ENCODE data around the gene GRIK4. TPM values are rescaled to one million over a fixed set of nuclear protein-coding genes. Genes with fewer than 3 reads are reported as not detected.

GRIK4 gene
- total RNA-seq, 1 donor from 2014 or later = 2.2 TPM

DNA sequence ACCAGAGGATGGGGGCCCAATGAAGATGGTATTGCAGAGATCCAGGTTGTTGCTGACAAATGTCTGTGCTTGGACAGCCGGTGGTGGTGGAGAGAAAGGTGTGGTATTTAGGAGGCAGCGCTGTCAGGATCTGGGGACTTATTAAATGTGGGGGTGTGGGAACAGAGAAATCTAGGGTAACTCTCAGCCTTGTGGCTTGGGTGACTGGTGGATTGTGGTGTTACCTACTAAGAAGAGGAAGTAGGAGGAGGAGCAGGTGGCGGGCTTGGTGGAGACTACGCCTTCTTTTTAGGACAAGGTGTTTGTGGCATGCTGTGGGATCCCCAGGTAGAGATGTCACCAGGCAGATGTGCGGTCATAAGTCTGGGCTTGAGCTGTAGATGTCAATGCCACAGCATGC, 144.0 kb downstream of the GRIK4 start:
- H3K27ac Mint-ChIP-seq = no peak overlapping the region
- H3K4me3 Mint-ChIP-seq = no peak overlapping the region
- TF ChIP-seq, protein P1, sequence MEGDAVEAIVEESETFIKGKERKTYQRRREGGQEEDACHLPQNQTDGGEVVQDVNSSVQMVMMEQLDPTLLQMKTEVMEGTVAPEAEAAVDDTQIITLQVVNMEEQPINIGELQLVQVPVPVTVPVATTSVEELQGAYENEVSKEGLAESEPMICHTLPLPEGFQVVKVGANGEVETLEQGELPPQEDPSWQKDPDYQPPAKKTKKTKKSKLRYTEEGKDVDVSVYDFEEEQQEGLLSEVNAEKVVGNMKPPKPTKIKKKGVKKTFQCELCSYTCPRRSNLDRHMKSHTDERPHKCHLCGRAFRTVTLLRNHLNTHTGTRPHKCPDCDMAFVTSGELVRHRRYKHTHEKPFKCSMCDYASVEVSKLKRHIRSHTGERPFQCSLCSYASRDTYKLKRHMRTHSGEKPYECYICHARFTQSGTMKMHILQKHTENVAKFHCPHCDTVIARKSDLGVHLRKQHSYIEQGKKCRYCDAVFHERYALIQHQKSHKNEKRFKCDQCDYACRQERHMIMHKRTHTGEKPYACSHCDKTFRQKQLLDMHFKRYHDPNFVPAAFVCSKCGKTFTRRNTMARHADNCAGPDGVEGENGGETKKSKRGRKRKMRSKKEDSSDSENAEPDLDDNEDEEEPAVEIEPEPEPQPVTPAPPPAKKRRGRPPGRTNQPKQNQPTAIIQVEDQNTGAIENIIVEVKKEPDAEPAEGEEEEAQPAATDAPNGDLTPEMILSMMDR (IDR thresholded peaks at IDR 0.05; ENCODE audit: unreplicated experiment) = no peak
- peaks cover 42% of the 10 kb centered on the region for H3K27me3 Mint-ChIP-seq (ENCODE audit: low read depth)
- peaks cover 4% of the 10 kb centered on the region for H3K9me3 Mint-ChIP-seq
- DNase-seq (ENCODE audit: low spot score in 2 of 2, unreplicated experiment in 2 of 2) = no peak
- H3K4me1 Mint-ChIP-seq = no peaks in the 10 kb centered on the region
- H3K36me3 Mint-ChIP-seq = no peaks in the 10 kb centered on the region

DNA sequence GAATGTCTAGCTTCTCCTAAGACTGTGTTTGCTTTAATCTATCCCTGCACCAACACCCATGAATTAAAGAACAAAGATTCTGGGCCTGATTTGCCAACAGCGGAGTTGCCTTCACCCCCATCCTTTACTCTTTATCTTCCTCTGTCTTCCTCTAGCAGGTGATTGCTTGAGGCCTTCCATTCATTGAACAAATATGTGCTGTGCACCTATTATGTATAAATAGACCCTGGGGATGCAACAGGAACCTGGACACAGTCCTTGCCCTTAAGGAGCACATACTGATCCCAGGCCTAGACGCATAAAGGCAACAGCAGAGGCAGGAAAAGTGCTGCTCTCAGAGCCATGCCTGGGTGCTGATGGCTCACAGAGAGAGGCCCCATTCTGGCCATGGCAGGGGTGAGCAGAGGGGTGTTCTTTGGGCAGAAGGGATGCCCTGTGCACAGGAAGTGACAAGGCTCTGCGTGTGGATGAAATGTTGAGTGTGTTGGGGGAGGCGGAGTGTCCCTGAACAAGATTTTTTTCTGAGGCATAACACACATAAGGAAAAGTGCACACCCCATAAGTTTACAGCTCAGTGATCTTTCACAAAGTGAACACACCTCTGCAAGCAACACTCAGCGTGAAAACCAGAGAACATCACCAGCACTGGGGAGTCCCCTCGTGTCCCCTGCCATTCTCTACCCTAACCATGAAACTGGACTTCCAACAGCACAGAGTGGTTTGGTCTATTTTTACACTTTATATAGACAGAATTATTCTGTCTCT, 145.9 kb downstream of the GRIK4 start:
- TF ChIP-seq, protein P1 (IDR thresholded peaks at IDR 0.05; ENCODE audit: unreplicated experiment) = no peak
- peaks cover 32% of the 10 kb centered on the region for H3K27me3 Mint-ChIP-seq (ENCODE audit: low read depth)
- H3K4me1 Mint-ChIP-seq = no peaks in the 10 kb centered on the region
- H3K27ac Mint-ChIP-seq = no peak overlapping the region
- no peak overlapping the region for H3K4me3 Mint-ChIP-seq
- peaks cover 4% of the 10 kb centered on the region for H3K9me3 Mint-ChIP-seq
- no peaks in the 10 kb centered on the region for H3K36me3 Mint-ChIP-seq
- DNase-seq (ENCODE audit: low spot score in 2 of 2, unreplicated experiment in 2 of 2) = no peak

DNA sequence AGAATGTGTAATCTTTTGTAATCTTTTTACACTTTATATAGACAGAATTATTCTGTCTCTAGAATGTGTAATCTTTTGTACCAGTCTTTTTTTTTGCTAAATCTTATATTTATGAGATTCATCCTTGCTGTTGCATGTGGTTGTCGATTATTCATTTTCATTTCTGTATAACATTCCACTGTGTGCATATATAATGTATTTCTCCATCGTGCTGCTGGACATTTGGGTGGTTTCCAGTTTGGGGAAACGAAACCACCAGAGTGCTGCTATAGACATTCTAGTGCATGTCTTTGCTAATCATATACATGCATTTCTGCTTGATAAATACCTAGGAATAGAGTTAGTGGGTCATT, 146.5 kb downstream of the GRIK4 start:
- DNase-seq (ENCODE audit: low spot score in 2 of 2, unreplicated experiment in 2 of 2) = no peak
- H3K36me3 Mint-ChIP-seq = no peaks in the 10 kb centered on the region
- TF ChIP-seq, protein P1 (IDR thresholded peaks at IDR 0.05; ENCODE audit: unreplicated experiment) = no peak
- H3K27me3 Mint-ChIP-seq (ENCODE audit: low read depth) = peaks cover 34% of the 10 kb centered on the region
- H3K4me3 Mint-ChIP-seq = no peak overlapping the region
- H3K4me1 Mint-ChIP-seq = no peaks in the 10 kb centered on the region
- peaks cover 3% of the 10 kb centered on the region for H3K9me3 Mint-ChIP-seq
- no peak overlapping the region for H3K27ac Mint-ChIP-seq

DNA sequence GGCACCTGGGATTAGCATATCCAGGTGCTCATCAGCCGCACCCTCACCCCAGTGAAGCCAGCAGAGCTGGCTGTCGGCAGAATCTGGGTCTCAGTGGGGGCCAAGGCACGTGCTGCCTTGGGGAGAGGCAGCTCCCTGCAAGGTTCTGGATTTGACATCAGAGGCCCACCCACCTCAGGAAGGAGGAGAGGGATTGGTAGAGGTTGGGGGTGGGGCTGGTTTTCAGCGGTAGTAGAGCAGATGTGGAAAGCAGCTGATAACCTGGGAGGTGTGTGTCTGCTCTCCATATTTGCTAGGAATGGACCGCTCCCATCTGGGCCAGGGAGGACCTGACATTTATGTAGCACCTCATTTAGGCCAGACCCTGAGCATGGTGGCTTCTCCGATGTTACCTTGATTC, 147.5 kb downstream of the GRIK4 start:
- no peaks in the 10 kb centered on the region for H3K9me3 Mint-ChIP-seq
- H3K36me3 Mint-ChIP-seq = no peaks in the 10 kb centered on the region
- no peak overlapping the region for H3K4me3 Mint-ChIP-seq
- H3K27me3 Mint-ChIP-seq (ENCODE audit: low read depth) = peaks cover 42% of the 10 kb centered on the region
- no peak for DNase-seq (ENCODE audit: low spot score in 2 of 2, unreplicated experiment in 2 of 2)
- no peaks in the 10 kb centered on the region for H3K4me1 Mint-ChIP-seq
- no peak overlapping the region for H3K27ac Mint-ChIP-seq
- TF ChIP-seq, protein P1 (IDR thresholded peaks at IDR 0.05; ENCODE audit: unreplicated experiment) = no peak

DNA sequence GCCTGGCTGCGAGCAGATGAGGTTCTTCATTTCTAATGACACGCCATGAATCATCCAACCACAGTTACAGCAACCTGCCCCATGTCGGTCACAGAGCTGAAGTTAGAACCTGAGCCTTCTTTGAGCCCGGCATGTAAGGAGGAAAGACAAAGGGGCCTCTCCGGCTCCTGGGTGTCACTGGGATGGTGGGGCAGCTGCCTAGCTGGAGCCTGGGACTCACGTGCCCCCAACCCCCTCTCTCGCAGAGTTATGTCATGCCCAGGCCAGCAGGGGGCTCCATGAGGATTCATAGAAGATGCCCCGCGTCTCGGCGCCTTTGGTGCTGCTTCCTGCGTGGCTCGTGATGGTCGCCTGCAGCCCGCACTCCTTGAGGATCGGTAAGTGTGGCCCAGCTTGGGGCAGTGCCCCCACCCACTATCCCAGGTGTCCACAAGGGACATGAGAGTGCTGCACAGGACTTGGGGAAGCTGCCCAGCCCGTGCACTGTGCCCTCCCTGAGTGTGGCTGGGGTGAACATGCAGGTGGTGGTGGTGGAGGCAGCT, 148.5 kb downstream of the GRIK4 start:
- TF ChIP-seq, protein P1 (IDR thresholded peaks at IDR 0.05; ENCODE audit: unreplicated experiment) = peak; percentile 32
- no peak overlapping the region for H3K27ac Mint-ChIP-seq
- no peaks in the 10 kb centered on the region for H3K36me3 Mint-ChIP-seq
- H3K4me1 Mint-ChIP-seq = no peaks in the 10 kb centered on the region
- no peak for DNase-seq (ENCODE audit: low spot score in 2 of 2, unreplicated experiment in 2 of 2)
- H3K9me3 Mint-ChIP-seq = no peaks in the 10 kb centered on the region
- no peak overlapping the region for H3K4me3 Mint-ChIP-seq
- peaks cover 45% of the 10 kb centered on the region for H3K27me3 Mint-ChIP-seq (ENCODE audit: low read depth)

All from mesothelial cell of epicardium (in vitro differentiated cells).